Peyer's patch (tissue), 4 donors: ENCODE measurements around the gene CADPS. TPM values are rescaled to one million over a fixed set of nuclear protein-coding genes. Genes with fewer than 3 reads are reported as not detected.

Experiments
- DNase-seq, 3 donors: peaks; one replicate each; pipeline ENCODE4 v3.0.0-alpha.2; 2017 to 2019
- H3K27ac ChIP-seq, 4 donors: fragments of 200-600 bp; sonication (generic); one replicate each; pipeline ENCODE4 v1.5.1; 2016 to 2019
- H3K27me3 ChIP-seq, 2 donors: fragments of 200-600 bp; sonication (generic); one replicate each; pipeline ENCODE4 v1.5.1; 2019
- H3K36me3 ChIP-seq, 3 donors: fragments of 200-600 bp; sonication (generic); one replicate each; pipeline ENCODE4 v1.5.1; 2016 to 2019
- H3K4me1 ChIP-seq, 4 donors: fragments of 200-600 bp; sonication (generic); one replicate each; pipeline ENCODE4 v1.5.1; 2016 to 2019
- H3K4me3 ChIP-seq, 4 donors: fragments of 200-600 bp; sonication (generic); 1 replicate in 3 of 4; 2 replicates in 1 of 4; pipeline ENCODE4 v1.5.1; 2016 to 2019; ENCODE audit warnings: mild to moderate bottlenecking in 1 of 4
- H3K9me3 ChIP-seq, 4 donors: fragments of 200-600 bp; sonication (generic); one replicate each; pipeline ENCODE4 v1.5.1; 2016 to 2019; ENCODE audit warnings: mild to moderate bottlenecking in 1 of 4
- CTCF ChIP-seq, 6 experiments: fragments of 450-650 bp in 4 of 6; fragments of 200-600 bp in 2 of 6; sonication (generic) in 1 of 6; IDR thresholded peaks; one replicate each; pipeline ENCODE4 v1.5.1; 2017 to 2019; ENCODE audit warnings: antibody characterized with exemption in 6 of 6, mild to moderate bottlenecking in 3 of 6, moderate library complexity in 1 of 6
- POLR2A ChIP-seq, 2 donors: fragments of 450-650 bp; IDR thresholded peaks; one replicate each; pipeline ENCODE4 v1.5.1; 2017; ENCODE audit warnings: antibody characterized with exemption in 2 of 2, mild to moderate bottlenecking in 2 of 2, moderate library complexity in 2 of 2
- total RNA-seq, 4 donors: library from RNA; depleted of rRNA; stranded (reverse); fragments of >200 nt; gene quantifications; one replicate each; pipeline ENCODE4 v1.1.0, GENCODE V29; 2016

Gene CADPS
- total RNA-seq, 4 donors from 2014 or later = 6.4 to 29.7 (median 18.1) TPM

GRCh38 chr3:62604751-62605351, 270.4 kb downstream of the CADPS start:
- H3K27ac ChIP-seq = no peak overlapping the region
- H3K27me3 ChIP-seq = no peaks in the 10 kb centered on the region
- TF ChIP-seq POLR2A (IDR thresholded peaks at IDR 0.05) = no peak
- no peak for TF ChIP-seq CTCF (IDR thresholded peaks at IDR 0.05)
- no peaks in the 10 kb centered on the region for H3K4me1 ChIP-seq
- DNase-seq = no peak
- H3K4me3 ChIP-seq = no peak overlapping the region
- H3K9me3 ChIP-seq = no peaks in the 10 kb centered on the region
- H3K36me3 ChIP-seq = no peaks in the 10 kb centered on the region

- Histone ChIP-seq H3K4me3 (no peak overlapping the region), H3K9me3 (no peaks in the 10 kb centered on the region), H3K36me3 (no peaks in the 10 kb centered on the region), H3K27ac (no peak overlapping the region), H3K27me3 (no peaks in the 10 kb centered on the region), H3K4me1 (no peaks in the 10 kb centered on the region)
- DNase-seq = no peak
- TF ChIP-seq CTCF (IDR thresholded peaks at IDR 0.05) = no peak
- TF ChIP-seq POLR2A (IDR thresholded peaks at IDR 0.05) = no peak
Observed at GRCh38 chr3:62604298-62604697, 270.9 kb downstream of the CADPS start.

GRCh38 chr3:62602987-62603386, 272.2 kb downstream of the CADPS start:
- H3K27me3 ChIP-seq = no peaks in the 10 kb centered on the region
- no peaks in the 10 kb centered on the region for H3K9me3 ChIP-seq
- no peak for DNase-seq
- H3K4me3 ChIP-seq = no peak overlapping the region
- no peaks in the 10 kb centered on the region for H3K4me1 ChIP-seq
- H3K36me3 ChIP-seq = no peaks in the 10 kb centered on the region
- no peak overlapping the region for H3K27ac ChIP-seq
- TF ChIP-seq POLR2A (IDR thresholded peaks at IDR 0.05) (no peak), CTCF (IDR thresholded peaks at IDR 0.05) (no peak)

- DNase-seq = no peak
- H3K4me1 ChIP-seq = no peaks in the 10 kb centered on the region
- no peaks in the 10 kb centered on the region for H3K9me3 ChIP-seq
- TF ChIP-seq CTCF (IDR thresholded peaks at IDR 0.05) (no peak), POLR2A (IDR thresholded peaks at IDR 0.05) (no peak)
- H3K27ac ChIP-seq = no peak overlapping the region
- H3K27me3 ChIP-seq = no peaks in the 10 kb centered on the region
- no peaks in the 10 kb centered on the region for H3K36me3 ChIP-seq
- no peak overlapping the region for H3K4me3 ChIP-seq
Observed at GRCh38 chr3:62602129-62602770, 273.0 kb downstream of the CADPS start.

- Histone ChIP-seq H3K9me3 (no peaks in the 10 kb centered on the region), H3K27ac (no peak overlapping the region), H3K4me1 (no peaks in the 10 kb centered on the region), H3K27me3 (no peaks in the 10 kb centered on the region), H3K4me3 (no peak overlapping the region), H3K36me3 (no peaks in the 10 kb centered on the region)
- no peak for DNase-seq
- TF ChIP-seq POLR2A (IDR thresholded peaks at IDR 0.05) (no peak), CTCF (IDR thresholded peaks at IDR 0.05) (no peak)
Observed at GRCh38 chr3:62601238-62602070, 273.8 kb downstream of the CADPS start.
